ENCODE results near the gene CERKL. TPM values are rescaled to one million over a fixed set of nuclear protein-coding genes. Genes with fewer than 3 reads are reported as not detected.
A peak's percentile ranks its signal among the peaks of the same experiment; 100 is the strongest.

The CERKL gene
- total RNA-seq, 4 donors from 2014 or later: not detected

DNA sequence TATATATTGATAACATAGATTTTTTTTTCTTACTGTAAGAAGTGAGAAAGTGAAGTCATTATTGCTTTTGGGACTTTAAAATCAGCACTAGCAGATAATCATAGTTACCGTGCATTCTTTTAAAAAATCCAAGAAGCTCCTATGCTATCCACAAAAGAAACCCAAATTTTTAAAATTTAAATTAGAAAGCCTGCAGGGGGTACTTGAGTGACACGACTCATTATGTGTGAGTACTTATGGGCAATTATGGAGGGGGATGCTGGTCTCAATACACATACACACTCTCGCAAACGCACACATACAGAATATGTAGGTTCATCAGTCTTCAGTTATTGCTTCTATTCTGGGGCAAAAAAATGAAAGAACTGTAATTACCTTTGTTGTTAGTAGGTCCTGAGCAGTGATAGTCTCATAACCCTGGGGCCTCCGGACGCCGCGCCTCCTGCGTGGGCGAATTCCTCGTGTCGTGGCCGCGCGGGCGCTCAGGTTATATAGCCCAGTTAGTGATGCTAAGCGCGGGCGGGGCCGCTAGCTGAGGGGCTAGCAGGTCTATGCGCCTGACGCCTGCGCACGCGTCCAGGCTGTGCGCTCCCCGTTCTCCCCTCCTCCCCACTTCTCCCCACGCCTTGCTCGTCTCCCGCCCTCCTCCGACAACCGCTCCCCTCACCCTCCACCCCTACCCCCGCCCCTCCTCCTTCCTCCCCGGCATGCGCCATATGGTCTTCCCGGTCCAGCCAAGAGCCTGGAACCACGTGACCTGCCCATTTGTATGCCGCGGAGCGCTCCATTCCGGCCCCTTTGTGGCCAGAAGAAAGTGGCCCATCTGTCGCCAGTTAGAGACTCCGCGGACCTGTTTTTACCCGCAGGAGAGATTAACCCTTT, 23.4 kb upstream of the CERKL start, which contains the start of gene NEUROD1:
NEUROD1 (minus strand) TSS at position 463 of the 882 bp plus-strand sequence. CDS start 1,657 bp downstream, outside the sequence.
- Histone ChIP-seq H3K27me3 (peaks cover 89% of the 10 kb centered on the region), H3K4me1 (peaks cover 34% of the 10 kb centered on the region), H3K4me3 (no peak within 1 kb of the TSS), H3K27ac (no peak within 1 kb of the TSS), H3K9me3 (no peaks in the 10 kb centered on the region), H3K36me3 (no peaks in the 10 kb centered on the region)
- WGBS: 3% methylated on average over 41 of the region's 45 CpGs
- DNase-seq (ENCODE audit: low spot score in 2 of 2): no peak
- TF ChIP-seq POLR2AphosphoS5 (IDR thresholded peaks at IDR 0.05): no peak
- TF ChIP-seq EP300 (IDR thresholded peaks at IDR 0.05): no peak
- TF ChIP-seq, protein P1, sequence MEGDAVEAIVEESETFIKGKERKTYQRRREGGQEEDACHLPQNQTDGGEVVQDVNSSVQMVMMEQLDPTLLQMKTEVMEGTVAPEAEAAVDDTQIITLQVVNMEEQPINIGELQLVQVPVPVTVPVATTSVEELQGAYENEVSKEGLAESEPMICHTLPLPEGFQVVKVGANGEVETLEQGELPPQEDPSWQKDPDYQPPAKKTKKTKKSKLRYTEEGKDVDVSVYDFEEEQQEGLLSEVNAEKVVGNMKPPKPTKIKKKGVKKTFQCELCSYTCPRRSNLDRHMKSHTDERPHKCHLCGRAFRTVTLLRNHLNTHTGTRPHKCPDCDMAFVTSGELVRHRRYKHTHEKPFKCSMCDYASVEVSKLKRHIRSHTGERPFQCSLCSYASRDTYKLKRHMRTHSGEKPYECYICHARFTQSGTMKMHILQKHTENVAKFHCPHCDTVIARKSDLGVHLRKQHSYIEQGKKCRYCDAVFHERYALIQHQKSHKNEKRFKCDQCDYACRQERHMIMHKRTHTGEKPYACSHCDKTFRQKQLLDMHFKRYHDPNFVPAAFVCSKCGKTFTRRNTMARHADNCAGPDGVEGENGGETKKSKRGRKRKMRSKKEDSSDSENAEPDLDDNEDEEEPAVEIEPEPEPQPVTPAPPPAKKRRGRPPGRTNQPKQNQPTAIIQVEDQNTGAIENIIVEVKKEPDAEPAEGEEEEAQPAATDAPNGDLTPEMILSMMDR (IDR thresholded peaks at IDR 0.05): no peak
- no peak for TF ChIP-seq POLR2A (IDR thresholded peaks at IDR 0.05)

DNA sequence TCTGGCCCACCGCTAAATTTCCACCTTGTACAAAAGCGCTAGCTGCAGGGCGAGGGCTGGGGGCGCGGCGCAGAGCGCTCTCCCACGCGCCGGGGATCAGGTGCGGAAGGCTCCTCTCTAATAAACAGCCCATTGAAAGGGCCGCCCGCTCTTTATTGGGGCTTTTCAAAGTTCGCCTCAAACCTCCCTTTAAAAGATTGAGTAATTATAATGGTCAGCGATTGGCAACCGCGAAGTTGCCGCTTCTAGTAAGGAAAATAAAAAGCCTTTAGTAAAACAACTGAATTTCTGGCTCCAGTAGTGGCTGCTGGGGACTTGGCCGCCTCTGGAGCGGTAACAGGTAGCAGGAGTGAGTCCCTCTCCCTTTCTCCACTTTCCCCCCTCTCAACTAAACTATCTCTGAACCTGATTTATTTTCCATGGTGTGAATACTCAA, 22.7 kb upstream of the CERKL start:
- H3K27ac ChIP-seq: no peak overlapping the region
- 5% methylated on average over 20 of the region's 20 CpGs for WGBS
- TF ChIP-seq POLR2AphosphoS5 (IDR thresholded peaks at IDR 0.05) (no peak), POLR2A (IDR thresholded peaks at IDR 0.05) (no peak), EP300 (IDR thresholded peaks at IDR 0.05) (no peak)
- TF ChIP-seq, protein P1 (IDR thresholded peaks at IDR 0.05): no peak

DNA sequence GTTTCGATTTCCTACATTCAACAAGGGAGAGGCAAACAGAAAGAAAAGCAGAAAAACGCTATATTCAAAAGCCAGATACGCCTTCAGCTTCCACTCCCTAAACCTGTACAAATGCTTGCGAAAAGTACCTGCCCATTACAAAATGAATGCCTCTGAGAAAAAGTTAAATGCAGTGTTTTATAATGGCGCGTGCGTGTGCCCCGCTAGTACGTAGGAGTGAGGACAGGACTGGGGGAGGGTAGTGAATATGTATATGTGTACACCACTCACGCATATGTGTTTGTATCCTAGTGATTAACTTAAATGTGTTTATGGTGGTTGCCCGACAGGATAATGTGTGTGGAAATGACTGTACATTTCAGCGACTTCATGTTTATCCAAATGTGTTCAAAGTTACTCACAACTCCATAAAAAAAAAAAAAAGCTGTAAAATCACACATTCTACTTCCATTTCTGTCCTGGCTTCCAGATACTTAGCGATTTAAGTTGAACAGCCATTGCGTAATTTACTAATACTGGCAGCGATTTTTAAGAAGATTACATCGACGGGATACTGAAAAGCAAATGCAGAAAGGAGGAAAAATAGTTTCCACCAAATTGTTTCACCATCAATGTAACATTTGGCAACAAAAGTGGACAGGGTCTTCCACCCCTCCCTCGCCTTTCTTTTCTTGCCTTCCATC, 22.1 kb upstream of the CERKL start:
- no peak for DNase-seq (ENCODE audit: low spot score in 2 of 2)
- TF ChIP-seq EP300 (IDR thresholded peaks at IDR 0.05) (no peak), POLR2A (IDR thresholded peaks at IDR 0.05) (no peak), POLR2AphosphoS5 (IDR thresholded peaks at IDR 0.05) (no peak)
- TF ChIP-seq, protein P1 (IDR thresholded peaks at IDR 0.05): no peak
- Histone ChIP-seq H3K36me3 (no peaks in the 10 kb centered on the region), H3K9me3 (no peaks in the 10 kb centered on the region), H3K4me1 (peaks cover 31% of the 10 kb centered on the region), H3K27ac (no peak overlapping the region), H3K4me3 (no peak overlapping the region), H3K27me3 (peaks cover 81% of the 10 kb centered on the region)
- WGBS: 18% methylated on average over 18 of the region's 18 CpGs

More for the DNA sequence above, 22.7 kb upstream of the CERKL start:
- peaks cover 34% of the 10 kb centered on the region for H3K4me1 ChIP-seq
- H3K36me3 ChIP-seq: no peaks in the 10 kb centered on the region
- no peak for DNase-seq (ENCODE audit: low spot score in 2 of 2)
- peaks cover 86% of the 10 kb centered on the region for H3K27me3 ChIP-seq
- H3K4me3 ChIP-seq: no peak overlapping the region
- H3K9me3 ChIP-seq: no peaks in the 10 kb centered on the region

DNA sequence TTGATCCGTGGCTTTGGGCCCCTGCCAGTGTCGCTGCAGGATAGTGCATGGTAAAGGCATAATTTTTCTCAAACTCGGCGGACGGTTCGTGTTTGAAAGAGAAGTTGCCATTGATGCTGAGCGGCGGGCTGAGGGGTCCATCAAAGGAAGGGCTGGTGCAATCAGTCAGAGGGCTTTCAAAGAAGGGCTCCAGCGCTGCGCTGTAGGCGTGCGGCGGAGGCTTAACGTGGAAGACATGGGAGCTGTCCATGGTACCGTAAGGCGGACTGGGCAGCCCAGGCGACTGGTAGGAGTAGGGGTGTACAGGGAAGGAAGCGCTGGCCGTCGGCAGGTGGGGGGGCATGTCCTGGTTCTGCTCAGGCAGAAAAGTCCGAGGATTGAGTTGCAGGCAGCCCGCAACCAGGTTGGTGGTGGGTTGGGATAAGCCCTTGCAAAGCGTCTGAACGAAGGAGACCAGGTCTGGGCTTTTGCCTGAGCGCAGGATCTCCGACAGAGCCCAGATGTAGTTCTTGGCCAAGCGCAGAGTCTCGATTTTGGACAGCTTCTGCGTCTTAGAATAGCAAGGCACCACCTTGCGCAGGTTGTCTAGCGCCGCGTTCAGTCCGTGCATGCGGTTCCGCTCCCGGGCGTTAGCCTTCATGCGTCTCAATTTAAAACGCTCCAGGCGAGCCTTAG, 21.1 kb upstream of the CERKL start:
- Histone ChIP-seq H3K36me3 (no peaks in the 10 kb centered on the region), H3K4me1 (peaks cover 21% of the 10 kb centered on the region), H3K4me3 (no peak overlapping the region), H3K27ac (no peak overlapping the region), H3K27me3 (peaks cover 71% of the 10 kb centered on the region), H3K9me3 (no peaks in the 10 kb centered on the region)
- TF ChIP-seq POLR2AphosphoS5 (IDR thresholded peaks at IDR 0.05): no peak
- no peak for TF ChIP-seq POLR2A (IDR thresholded peaks at IDR 0.05)
- TF ChIP-seq, protein P1 (IDR thresholded peaks at IDR 0.05): no peak
- TF ChIP-seq EP300 (IDR thresholded peaks at IDR 0.05): no peak
- WGBS: 23% methylated on average over 31 of the region's 41 CpGs
- DNase-seq (ENCODE audit: low spot score in 2 of 2): peak in 1 of 2 donors; percentile 80
